ENCODE data around the gene RPS23. TPM values are rescaled to one million over a fixed set of nuclear protein-coding genes. Genes with fewer than 3 reads are reported as not detected.

RPS23 gene
- total and polyA plus RNA-seq, 3 experiments from 2014 or later, result 2,179 to 2,576 (median 2,206) TPM

DNA sequence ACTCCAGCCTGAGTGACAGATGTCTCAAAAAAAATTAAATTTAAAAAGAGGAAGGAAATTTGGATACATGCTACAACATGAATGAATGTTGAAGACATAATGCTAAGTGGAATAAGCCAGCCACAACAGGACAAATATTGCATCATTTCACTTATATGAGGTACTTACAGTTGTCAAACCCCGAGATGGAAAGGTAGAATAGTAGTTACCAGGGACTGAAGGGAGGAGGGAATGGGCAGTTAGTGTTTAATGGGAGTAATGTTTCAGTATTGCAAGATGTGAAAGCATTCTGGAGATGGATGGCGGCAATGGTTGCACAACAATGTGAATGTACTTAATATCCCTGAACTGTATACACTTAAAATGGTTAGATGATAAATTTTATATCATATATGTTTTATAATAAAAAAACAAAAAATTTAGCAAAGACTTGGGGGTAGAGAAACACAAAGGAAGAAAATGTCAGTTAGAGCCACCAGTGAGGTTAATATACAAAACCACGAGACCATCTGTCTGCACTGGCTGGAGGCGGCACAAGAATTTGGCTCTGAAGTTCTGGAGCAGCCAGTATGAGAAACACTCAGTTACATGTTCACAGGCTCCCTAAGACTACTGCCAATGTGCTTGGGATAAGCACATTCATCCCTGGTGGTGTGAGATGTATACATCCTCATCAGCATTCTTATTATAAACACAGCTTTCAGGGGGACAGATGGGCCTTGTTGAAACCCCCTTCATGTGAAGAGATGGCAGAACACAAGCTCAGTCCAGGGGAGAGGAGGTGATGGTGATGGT, 37.0 kb upstream of the RPS23 start:
- H3K36me3 ChIP-seq (ENCODE audit: insufficient read depth, low read length), result no peaks in the 10 kb centered on the region
- no peak overlapping the region for H3K27ac Mint-ChIP-seq
- H3K4me3 Mint-ChIP-seq, result no peak overlapping the region
- H3K9me3 Mint-ChIP-seq, result no peaks in the 10 kb centered on the region
- no peaks in the 10 kb centered on the region for H3K9me3 ChIP-seq (ENCODE audit: low read length)
- no peaks in the 10 kb centered on the region for H3K4me1 Mint-ChIP-seq
- no peak overlapping the region for H3K27ac ChIP-seq (ENCODE audit: low read depth, low read length)
- no peaks in the 10 kb centered on the region for H3K4me1 ChIP-seq (ENCODE audit: insufficient read depth, low read length)
- H3K36me3 Mint-ChIP-seq, result peaks cover 0 to 1% (median 0%) of the 10 kb centered on the region in 3 donors
- H3K27me3 ChIP-seq (ENCODE audit: insufficient read depth, low read length, poor library complexity, severe bottlenecking), result no peaks in the 10 kb centered on the region
- POLR2A ChIA-PET, result no interaction called here
- DNase-seq, result no peak
- no peak overlapping the region for H3K4me3 ChIP-seq (ENCODE audit: low read length)
- H3K27me3 Mint-ChIP-seq, result peaks cover 0 to 12% of the 10 kb centered on the region in 2 donors
- CTCF ChIA-PET, result no interaction called here

DNA sequence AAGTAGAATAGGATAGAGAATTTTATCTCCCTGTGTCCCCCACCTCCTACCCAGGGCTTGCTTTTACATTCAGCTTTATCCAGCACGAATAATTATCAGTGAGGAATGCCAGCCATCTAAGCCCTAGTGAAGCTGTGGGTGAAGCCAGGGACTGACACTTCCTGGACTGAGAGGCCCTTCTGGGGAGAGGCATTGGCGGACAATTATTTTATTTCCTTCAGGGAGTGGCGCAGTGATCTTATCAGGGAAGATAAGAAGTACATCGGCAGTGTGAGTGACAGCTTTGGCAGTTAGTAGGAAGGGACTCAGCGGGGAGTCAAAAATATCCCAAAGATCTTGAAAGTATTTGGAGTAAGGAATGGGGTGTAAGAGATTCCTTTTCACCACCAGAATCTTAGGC, 34.9 kb upstream of the RPS23 start:
- DNase-seq, result no peak
- H3K4me3 Mint-ChIP-seq, result no peak overlapping the region
- ChIA-PET CTCF (no interaction called here), POLR2A (no interaction called here)
- no peaks in the 10 kb centered on the region for H3K4me1 ChIP-seq (ENCODE audit: insufficient read depth, low read length)
- no peaks in the 10 kb centered on the region for H3K9me3 ChIP-seq (ENCODE audit: low read length)
- no peaks in the 10 kb centered on the region for H3K27me3 ChIP-seq (ENCODE audit: insufficient read depth, low read length, poor library complexity, severe bottlenecking)
- peaks cover 0 to 12% of the 10 kb centered on the region in 2 donors for H3K27me3 Mint-ChIP-seq
- H3K9me3 Mint-ChIP-seq, result peaks cover 0 to 5% (median 3%) of the 10 kb centered on the region in 5 donors
- H3K36me3 ChIP-seq (ENCODE audit: insufficient read depth, low read length), result no peaks in the 10 kb centered on the region
- H3K27ac ChIP-seq (ENCODE audit: low read depth, low read length), result no peak overlapping the region
- peaks cover 4 to 5% (median 4%) of the 10 kb centered on the region in 3 donors for H3K36me3 Mint-ChIP-seq
- H3K4me1 Mint-ChIP-seq, result no peaks in the 10 kb centered on the region
- no peak overlapping the region for H3K4me3 ChIP-seq (ENCODE audit: low read length)
- H3K27ac Mint-ChIP-seq, result peak overlapping the region in 1 of 8 donors; percentile 78

DNA sequence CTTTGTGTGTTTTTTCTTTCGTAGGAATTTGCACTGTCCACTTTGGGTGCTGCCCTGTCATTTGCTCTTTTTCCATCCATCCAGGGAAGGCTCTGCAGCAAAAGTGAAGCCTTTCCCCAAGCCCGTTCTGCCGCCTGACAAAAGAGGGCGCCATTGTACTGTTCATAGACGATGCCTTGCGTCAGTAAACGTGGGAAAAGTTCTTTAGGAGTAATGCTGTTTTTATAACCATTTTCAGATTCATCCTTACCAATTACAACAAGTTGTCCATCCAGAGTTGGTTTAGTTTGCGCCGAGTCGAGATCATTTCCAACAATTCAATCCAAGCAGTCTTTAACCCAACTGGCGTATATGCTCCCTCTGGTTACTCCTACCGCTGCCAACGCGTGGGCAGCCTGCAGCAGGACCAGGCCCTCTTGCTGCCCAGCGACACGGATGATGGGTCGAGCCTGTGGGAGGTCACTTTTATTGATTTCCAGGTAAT, 34.3 kb upstream of the RPS23 start:
- no peaks in the 10 kb centered on the region for H3K4me1 Mint-ChIP-seq
- peaks cover 4 to 5% (median 4%) of the 10 kb centered on the region in 3 donors for H3K36me3 Mint-ChIP-seq
- H3K9me3 ChIP-seq (ENCODE audit: low read length), result no peaks in the 10 kb centered on the region
- H3K9me3 Mint-ChIP-seq, result peaks cover 2 to 5% (median 3%) of the 10 kb centered on the region in 5 donors
- CTCF ChIA-PET, result no interaction called here
- peak in 2 of 5 donors; percentile 3 to 4 for DNase-seq
- H3K4me3 Mint-ChIP-seq, result no peak overlapping the region
- H3K27ac Mint-ChIP-seq, result peak overlapping the region in 1 of 8 donors; percentile 78
- H3K36me3 ChIP-seq (ENCODE audit: insufficient read depth, low read length), result no peaks in the 10 kb centered on the region
- H3K4me1 ChIP-seq (ENCODE audit: insufficient read depth, low read length), result no peaks in the 10 kb centered on the region
- no peak overlapping the region for H3K27ac ChIP-seq (ENCODE audit: low read depth, low read length)
- H3K27me3 Mint-ChIP-seq, result peaks cover 0 to 12% of the 10 kb centered on the region in 2 donors
- H3K27me3 ChIP-seq (ENCODE audit: insufficient read depth, low read length, poor library complexity, severe bottlenecking), result no peaks in the 10 kb centered on the region
- POLR2A ChIA-PET, result no interaction called here
- H3K4me3 ChIP-seq (ENCODE audit: low read length), result no peak overlapping the region

DNA sequence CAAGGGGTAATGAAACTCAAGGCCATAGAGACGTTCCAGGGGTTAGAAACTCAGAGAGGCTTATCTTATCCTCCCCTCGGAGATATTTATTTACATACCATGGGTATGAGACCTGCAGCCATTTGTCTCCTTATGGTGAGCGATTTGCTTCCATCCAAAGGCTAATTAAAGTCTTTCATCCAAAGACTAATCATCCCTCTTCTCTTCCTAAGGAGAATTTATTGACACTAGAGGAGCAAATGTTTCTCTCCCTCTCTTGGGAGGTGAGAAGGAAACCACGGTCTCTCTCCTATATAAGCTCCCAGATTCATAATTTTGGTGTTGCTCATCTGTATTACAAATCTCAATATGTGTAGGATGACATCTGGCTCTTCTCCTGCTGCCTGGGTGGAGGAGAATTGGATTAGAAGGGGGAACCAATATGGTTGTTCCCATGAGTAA, 31.0 kb upstream of the RPS23 start:
- POLR2A ChIA-PET, result no interaction called here

DNA sequence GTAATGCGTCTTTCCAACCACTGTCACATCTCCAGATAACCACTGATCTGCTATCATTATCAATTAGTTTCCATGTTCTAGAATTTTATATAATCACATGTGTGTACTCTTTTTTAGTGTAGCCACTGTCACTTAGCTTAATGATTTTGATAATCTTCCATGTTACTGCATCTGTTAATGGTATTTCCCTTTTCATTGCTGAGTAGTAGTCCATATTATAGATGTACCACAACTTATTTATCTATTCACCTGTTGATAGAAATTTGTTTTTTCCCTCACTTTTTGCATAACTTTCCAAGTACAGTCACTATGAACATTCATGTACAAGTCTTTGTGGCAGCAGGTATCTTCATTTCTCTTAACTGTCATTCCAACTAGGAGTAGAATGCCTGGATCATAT, 30.3 kb upstream of the RPS23 start:
- peaks cover 0 to 6% of the 10 kb centered on the region in 2 donors for H3K27me3 Mint-ChIP-seq
- H3K27me3 ChIP-seq (ENCODE audit: insufficient read depth, low read length, poor library complexity, severe bottlenecking), result no peaks in the 10 kb centered on the region
- H3K4me3 ChIP-seq (ENCODE audit: low read length), result no peak overlapping the region
- peaks cover 2 to 5% (median 3%) of the 10 kb centered on the region in 5 donors for H3K9me3 Mint-ChIP-seq
- CTCF ChIA-PET, result no interaction called here
- H3K27ac ChIP-seq (ENCODE audit: low read depth, low read length), result no peak overlapping the region
- no peaks in the 10 kb centered on the region for H3K4me1 Mint-ChIP-seq
- H3K36me3 Mint-ChIP-seq, result peaks cover 4 to 7% (median 4%) of the 10 kb centered on the region in 3 donors
- no peak overlapping the region for H3K27ac Mint-ChIP-seq
- no peaks in the 10 kb centered on the region for H3K4me1 ChIP-seq (ENCODE audit: insufficient read depth, low read length)
- no peak for DNase-seq
- no peak overlapping the region for H3K4me3 Mint-ChIP-seq
- no peaks in the 10 kb centered on the region for H3K36me3 ChIP-seq (ENCODE audit: insufficient read depth, low read length)
- H3K9me3 ChIP-seq (ENCODE audit: low read length), result no peaks in the 10 kb centered on the region
- POLR2A ChIA-PET, result no interaction called here

More for the DNA sequence above, 31.0 kb upstream of the RPS23 start:
- H3K4me3 ChIP-seq (ENCODE audit: low read length), result no peak overlapping the region
- H3K36me3 ChIP-seq (ENCODE audit: insufficient read depth, low read length), result no peaks in the 10 kb centered on the region
- Mint-ChIP-seq H3K27me3 (peaks cover 0 to 6% of the 10 kb centered on the region in 2 donors), H3K4me1 (no peaks in the 10 kb centered on the region), H3K36me3 (peaks cover 4 to 7% (median 4%) of the 10 kb centered on the region in 3 donors), H3K4me3 (no peak overlapping the region), H3K9me3 (peaks cover 2 to 5% (median 3%) of the 10 kb centered on the region in 5 donors), H3K27ac (no peak overlapping the region)
- H3K27ac ChIP-seq (ENCODE audit: low read depth, low read length), result no peak overlapping the region
- CTCF ChIA-PET, result no interaction called here
- no peak for DNase-seq
- no peaks in the 10 kb centered on the region for H3K9me3 ChIP-seq (ENCODE audit: low read length)
- H3K4me1 ChIP-seq (ENCODE audit: insufficient read depth, low read length), result no peaks in the 10 kb centered on the region
- H3K27me3 ChIP-seq (ENCODE audit: insufficient read depth, low read length, poor library complexity, severe bottlenecking), result no peaks in the 10 kb centered on the region

DNA sequence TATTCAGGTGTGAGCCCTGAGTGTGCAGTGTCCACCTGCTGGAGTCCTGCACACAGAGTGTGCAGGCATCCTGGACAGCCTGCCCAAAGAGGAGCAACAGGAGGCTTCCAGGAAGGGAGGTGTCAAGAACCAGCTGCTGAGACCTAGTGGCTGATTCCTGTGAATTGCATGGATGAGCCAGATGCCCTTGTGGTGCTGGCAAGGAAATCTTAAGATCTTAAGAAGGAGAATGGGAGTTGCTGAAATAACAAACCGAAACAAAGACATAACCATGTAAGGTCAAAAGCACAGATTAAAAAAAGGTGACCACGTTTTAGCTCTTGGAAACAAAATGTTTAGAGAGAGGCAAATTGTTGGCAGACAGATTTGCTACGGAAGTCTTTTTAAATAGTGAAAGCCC, 29.3 kb upstream of the RPS23 start:
- H3K27ac Mint-ChIP-seq, result peak overlapping the region in 1 of 8 donors; percentile 60
- Histone ChIP-seq H3K36me3 (ENCODE audit: insufficient read depth, low read length) (no peaks in the 10 kb centered on the region), H3K27ac (ENCODE audit: low read depth, low read length) (no peak overlapping the region), H3K27me3 (ENCODE audit: insufficient read depth, low read length, poor library complexity, severe bottlenecking) (no peaks in the 10 kb centered on the region), H3K4me1 (ENCODE audit: insufficient read depth, low read length) (no peaks in the 10 kb centered on the region), H3K9me3 (ENCODE audit: low read length) (no peaks in the 10 kb centered on the region), H3K4me3 (ENCODE audit: low read length) (no peak overlapping the region)
- ChIA-PET POLR2A (no interaction called here), CTCF (no interaction called here)
- H3K4me1 Mint-ChIP-seq, result no peaks in the 10 kb centered on the region
- peaks cover 0 to 5% of the 10 kb centered on the region in 2 donors for H3K27me3 Mint-ChIP-seq
- DNase-seq, result no peak
- peaks cover 2 to 5% (median 3%) of the 10 kb centered on the region in 5 donors for H3K9me3 Mint-ChIP-seq
- no peak overlapping the region for H3K4me3 Mint-ChIP-seq
- peaks cover 4 to 7% (median 4%) of the 10 kb centered on the region in 3 donors for H3K36me3 Mint-ChIP-seq

DNA sequence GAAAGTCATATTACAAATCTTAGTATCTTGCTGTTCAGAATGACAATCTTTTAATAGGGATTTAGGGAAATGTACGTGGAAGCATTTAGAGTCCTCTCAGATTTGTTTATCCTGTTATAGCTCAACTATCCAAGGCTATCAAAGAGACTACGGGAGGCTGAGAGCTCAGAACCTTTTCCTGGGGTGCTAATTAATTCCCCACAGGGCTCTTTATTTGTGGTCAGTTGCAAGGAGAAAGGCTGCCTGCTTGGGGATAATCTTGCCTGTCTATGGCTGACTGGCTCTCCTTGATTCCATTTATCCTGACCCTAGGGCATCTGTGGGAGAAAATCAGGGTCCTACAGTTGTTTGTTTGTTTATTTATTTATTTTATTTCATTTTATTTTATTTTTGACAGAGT, 28.0 kb upstream of the RPS23 start:
- H3K4me1 ChIP-seq (ENCODE audit: insufficient read depth, low read length), result no peaks in the 10 kb centered on the region
- H3K4me3 ChIP-seq (ENCODE audit: low read length), result no peak overlapping the region
- Mint-ChIP-seq H3K27ac (no peak overlapping the region), H3K4me3 (no peak overlapping the region), H3K36me3 (peaks cover 3 to 7% (median 4%) of the 10 kb centered on the region in 3 donors), H3K4me1 (no peaks in the 10 kb centered on the region), H3K9me3 (peaks cover 2 to 5% (median 3%) of the 10 kb centered on the region in 5 donors), H3K27me3 (peaks cover 0 to 3% of the 10 kb centered on the region in 2 donors)
- no peaks in the 10 kb centered on the region for H3K27me3 ChIP-seq (ENCODE audit: insufficient read depth, low read length, poor library complexity, severe bottlenecking)
- no peaks in the 10 kb centered on the region for H3K36me3 ChIP-seq (ENCODE audit: insufficient read depth, low read length)
- ChIA-PET POLR2A (no interaction called here), CTCF (no interaction called here)
- no peak for DNase-seq
- H3K9me3 ChIP-seq (ENCODE audit: low read length), result no peaks in the 10 kb centered on the region
- H3K27ac ChIP-seq (ENCODE audit: low read depth, low read length), result no peak overlapping the region

DNA sequence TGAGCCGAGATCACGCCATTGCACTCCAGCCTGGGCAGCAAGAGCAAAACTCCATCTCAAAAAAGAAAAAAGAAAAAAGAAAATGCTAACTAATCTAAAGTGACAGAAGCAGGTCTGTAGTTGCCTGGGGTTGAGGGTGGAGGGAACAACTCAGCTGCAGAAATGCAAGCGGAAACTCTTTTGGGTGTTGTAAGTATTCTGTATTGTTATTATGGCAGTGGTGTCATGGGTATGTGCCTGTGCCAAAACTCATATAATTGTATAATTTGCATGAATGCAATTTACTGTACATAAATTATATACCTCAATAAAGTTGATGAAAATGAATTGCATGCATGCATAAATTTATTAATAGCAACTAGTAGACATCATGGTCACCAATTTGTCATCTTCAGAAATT, 23.0 kb upstream of the RPS23 start:
- H3K4me1 Mint-ChIP-seq, result no peaks in the 10 kb centered on the region
- H3K4me3 Mint-ChIP-seq, result no peak overlapping the region
- Histone ChIP-seq H3K27ac (ENCODE audit: low read depth, low read length) (no peak overlapping the region), H3K4me1 (ENCODE audit: insufficient read depth, low read length) (no peaks in the 10 kb centered on the region), H3K4me3 (ENCODE audit: low read length) (no peak overlapping the region), H3K9me3 (ENCODE audit: low read length) (no peaks in the 10 kb centered on the region), H3K36me3 (ENCODE audit: insufficient read depth, low read length) (no peaks in the 10 kb centered on the region), H3K27me3 (ENCODE audit: insufficient read depth, low read length, poor library complexity, severe bottlenecking) (no peaks in the 10 kb centered on the region)
- no peak overlapping the region for H3K27ac Mint-ChIP-seq
- DNase-seq, result no peak
- CTCF ChIA-PET, result no interaction called here
- peaks cover 0 to 2% (median 0%) of the 10 kb centered on the region in 3 donors for H3K36me3 Mint-ChIP-seq
- POLR2A ChIA-PET, result no interaction called here
- no peaks in the 10 kb centered on the region for H3K27me3 Mint-ChIP-seq
- peaks cover 0 to 4% (median 2%) of the 10 kb centered on the region in 5 donors for H3K9me3 Mint-ChIP-seq

Data from CD8-positive, alpha-beta memory T cell (primary cell).